DND-41 (cell line): ENCODE results near the gene ABCF3.

Source experiments
- EZH2 ChIP-seq: IDR thresholded peaks from 3 replicates; pipeline ENCODE4 v1.6.1; 2012; ENCODE audit warnings: borderline replicate concordance, low read depth, mild to moderate bottlenecking, moderate library complexity, low read length, inconsistent platforms; ENCODE audit not compliant: severe bottlenecking
- TF ChIP-seq, protein P1 (sequence below): IDR thresholded peaks from 2 replicates; pipeline ENCODE4 v1.5.1; 2012; ENCODE audit warnings: borderline replicate concordance, low read length, moderate library complexity, mild to moderate bottlenecking; ENCODE audit not compliant: poor library complexity, severe bottlenecking; ENCODE audit errors: extremely low read depth

GRCh38 chr3:184174646-184175492 is 11.1 kb upstream of the ABCF3 start, which contains the start of gene AP2M1:
- TF ChIP-seq, protein P1, sequence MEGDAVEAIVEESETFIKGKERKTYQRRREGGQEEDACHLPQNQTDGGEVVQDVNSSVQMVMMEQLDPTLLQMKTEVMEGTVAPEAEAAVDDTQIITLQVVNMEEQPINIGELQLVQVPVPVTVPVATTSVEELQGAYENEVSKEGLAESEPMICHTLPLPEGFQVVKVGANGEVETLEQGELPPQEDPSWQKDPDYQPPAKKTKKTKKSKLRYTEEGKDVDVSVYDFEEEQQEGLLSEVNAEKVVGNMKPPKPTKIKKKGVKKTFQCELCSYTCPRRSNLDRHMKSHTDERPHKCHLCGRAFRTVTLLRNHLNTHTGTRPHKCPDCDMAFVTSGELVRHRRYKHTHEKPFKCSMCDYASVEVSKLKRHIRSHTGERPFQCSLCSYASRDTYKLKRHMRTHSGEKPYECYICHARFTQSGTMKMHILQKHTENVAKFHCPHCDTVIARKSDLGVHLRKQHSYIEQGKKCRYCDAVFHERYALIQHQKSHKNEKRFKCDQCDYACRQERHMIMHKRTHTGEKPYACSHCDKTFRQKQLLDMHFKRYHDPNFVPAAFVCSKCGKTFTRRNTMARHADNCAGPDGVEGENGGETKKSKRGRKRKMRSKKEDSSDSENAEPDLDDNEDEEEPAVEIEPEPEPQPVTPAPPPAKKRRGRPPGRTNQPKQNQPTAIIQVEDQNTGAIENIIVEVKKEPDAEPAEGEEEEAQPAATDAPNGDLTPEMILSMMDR = peak; percentile 29
- no peak for TF ChIP-seq EZH2
